COLO668 (cell line): ENCODE results near the gene ANKFN1.

Source experiments
- DNase-seq: peaks from one replicate; lab custom pipeline; 2025; ENCODE audit not compliant: unreplicated experiment; lab: John Stamatoyannopoulos, UW

Gene ANKFN1

DNA sequence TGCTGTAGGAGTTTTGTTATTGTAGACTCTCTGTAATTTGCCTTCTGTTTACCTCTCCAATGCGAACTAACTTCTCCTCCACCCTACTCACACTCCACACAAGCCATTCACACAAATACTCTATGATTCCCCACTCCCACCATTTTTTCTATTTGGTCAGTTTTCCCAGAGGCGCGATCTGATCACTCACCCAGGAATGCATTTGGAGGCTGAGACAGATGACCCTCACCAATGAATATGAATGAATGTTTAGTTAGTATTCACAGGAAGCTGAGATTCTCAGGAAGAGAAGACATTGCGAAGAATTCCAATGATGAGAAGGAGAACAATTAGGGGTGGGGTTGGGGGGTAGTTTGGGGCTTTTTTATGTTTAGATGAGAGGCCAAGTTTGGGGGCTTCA, 10.5 kb upstream of the ANKFN1 start:
- DNase-seq, result no peak

DNA sequence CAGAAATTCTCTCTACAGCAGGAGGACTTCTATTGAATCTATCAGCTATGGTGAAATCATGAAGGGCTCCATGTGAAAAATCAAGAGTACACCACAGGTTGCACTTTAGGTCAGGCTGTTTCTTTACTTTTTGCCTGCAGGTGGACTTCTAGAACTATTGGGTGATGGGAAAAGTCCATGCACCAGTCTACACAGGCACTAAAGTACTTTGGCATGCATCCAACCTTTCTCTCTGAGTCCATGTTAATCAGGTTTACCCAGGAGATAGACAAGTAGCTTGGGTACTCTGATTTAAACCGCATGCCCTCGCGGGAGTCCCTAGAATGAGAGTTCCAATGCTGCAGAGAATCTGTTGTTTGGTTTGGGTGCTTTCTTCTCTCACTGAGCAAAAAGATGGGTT, 9.1 kb upstream of the ANKFN1 start:
- DNase-seq, result no peak

DNA sequence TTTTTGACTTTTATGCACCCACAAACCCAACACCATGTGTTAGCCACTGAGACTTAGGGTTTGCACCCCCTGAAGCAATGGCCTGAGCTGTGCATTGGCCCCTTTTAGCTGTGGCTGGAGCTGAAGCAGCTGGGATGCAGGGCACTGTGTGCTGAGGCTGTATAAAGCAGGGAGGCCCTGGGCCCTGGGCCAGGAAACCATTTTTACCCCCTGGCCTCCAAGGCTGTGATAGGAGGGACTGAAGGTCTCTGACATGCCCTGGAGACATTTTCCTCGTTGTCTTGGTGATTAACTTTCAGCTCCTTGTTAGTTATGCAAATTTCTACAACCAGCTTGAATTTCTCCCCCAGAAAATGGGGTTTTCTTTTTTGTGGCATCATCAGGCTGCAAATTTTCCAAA, 6.7 kb upstream of the ANKFN1 start:
- DNase-seq, result no peak

DNA sequence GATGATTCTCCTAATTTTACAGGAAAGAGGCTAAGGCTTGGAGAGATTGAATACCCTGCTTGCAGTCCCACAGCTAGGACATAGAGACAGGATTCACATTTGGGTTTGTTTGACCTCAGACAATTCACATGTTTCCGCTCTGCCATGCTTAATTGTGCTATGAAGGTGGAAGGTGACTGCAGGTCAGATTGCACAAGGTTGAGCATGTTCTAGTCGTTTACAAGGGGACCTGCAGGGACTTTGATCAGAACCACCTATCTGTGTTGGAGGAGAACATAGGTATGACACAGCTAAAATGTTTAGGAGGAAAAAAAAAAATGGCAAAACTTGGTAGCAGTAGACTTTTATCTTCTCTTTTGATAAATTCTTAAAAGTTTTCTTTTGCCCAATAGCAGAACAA, 4.9 kb upstream of the ANKFN1 start:
- no peak for DNase-seq

DNA sequence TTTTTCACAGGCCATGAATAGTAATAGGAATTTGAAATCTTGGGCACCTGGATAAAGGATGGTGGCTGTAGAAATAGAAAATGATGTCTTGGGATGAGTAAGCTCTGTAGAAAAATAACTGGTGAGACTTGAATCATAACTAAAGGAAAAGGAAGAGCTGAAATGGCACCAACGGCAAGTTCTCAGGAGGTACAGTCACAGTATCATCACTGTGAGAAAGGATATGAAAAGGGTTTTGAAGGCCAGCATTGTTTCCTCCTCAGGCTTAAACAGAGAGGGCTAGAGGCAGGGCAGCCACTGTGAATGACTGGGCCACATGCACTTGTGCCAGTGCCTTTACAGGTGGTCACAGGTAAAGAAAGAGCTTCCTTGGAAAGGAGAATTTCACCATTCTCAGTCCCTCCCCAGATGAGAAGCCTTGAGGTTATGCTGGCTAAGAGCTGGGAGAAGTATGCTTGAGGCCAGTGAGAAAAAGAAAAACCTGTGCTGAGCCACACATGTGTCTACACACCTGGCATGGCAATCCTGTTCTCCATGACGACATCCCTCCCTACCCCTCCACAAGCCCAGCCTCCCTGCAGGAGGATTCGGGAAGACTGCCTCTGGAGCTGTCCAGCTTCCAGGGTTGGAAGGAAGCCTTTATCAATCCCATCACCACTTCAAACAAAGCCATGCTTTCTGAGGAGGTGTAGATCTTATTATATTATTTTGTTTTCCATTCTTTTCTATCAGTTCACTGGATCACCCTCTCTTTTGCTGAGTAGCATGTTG, 3.8 kb upstream of the ANKFN1 start:
- no peak for DNase-seq

DNA sequence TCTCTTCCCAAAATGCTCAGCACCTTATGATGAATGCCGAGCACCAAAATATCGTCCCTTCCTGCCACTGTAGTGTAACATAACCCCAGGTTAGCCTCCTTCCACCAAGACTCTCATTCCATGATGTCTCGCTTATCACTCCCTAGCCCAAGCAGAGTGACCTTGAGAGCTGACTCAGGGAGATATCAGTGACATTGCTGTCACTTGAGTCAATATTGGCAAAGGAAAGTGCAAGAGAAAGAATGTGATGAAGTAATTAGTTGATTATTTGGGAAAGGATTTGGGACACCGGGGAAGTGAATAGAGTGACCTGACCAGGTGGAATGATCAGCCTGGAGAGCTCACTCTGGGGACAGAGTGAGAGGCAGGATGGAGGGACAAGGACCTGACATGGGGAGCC, 2.6 kb upstream of the ANKFN1 start:
- no peak for DNase-seq

DNA sequence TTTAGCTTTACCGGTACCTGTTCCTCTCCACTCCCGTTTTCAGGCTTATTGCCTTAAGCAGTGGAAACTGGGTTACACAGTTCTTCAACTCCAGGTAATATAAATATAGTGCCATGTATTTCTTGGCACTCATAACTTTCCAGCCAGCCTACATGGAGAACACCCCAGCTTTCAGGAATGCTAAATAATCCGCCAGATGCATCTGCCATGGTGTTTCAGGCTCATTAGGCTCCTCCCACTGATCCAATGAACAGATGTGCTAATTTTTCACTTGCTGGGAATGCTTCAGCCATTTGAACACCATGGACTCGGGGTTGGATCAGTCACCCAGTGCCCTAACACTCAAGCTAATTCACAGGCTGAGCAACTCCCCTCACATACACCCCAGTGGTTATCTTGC, 4.6 kb downstream of the ANKFN1 start:
- DNase-seq, result no peak

DNA sequence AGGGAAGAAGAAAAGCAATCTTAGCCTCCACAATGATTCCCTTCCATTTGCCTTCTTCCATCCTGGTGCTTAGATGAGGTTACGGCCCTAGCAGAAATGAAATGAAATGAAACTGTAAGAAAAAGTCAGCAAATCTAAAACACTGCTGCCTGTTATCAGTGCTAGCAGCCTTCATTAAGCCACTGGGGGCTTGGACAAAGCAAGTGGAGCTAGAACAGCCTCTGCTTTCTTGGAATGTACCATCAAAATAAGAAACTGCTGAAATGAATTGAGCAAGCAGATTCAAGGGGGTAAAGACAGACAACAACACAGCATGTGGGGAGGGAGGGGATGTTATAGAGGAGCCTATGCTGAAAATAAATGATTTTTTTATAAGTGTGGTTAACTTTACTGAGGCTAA, 5.1 kb downstream of the ANKFN1 start:
- no peak for DNase-seq

DNA sequence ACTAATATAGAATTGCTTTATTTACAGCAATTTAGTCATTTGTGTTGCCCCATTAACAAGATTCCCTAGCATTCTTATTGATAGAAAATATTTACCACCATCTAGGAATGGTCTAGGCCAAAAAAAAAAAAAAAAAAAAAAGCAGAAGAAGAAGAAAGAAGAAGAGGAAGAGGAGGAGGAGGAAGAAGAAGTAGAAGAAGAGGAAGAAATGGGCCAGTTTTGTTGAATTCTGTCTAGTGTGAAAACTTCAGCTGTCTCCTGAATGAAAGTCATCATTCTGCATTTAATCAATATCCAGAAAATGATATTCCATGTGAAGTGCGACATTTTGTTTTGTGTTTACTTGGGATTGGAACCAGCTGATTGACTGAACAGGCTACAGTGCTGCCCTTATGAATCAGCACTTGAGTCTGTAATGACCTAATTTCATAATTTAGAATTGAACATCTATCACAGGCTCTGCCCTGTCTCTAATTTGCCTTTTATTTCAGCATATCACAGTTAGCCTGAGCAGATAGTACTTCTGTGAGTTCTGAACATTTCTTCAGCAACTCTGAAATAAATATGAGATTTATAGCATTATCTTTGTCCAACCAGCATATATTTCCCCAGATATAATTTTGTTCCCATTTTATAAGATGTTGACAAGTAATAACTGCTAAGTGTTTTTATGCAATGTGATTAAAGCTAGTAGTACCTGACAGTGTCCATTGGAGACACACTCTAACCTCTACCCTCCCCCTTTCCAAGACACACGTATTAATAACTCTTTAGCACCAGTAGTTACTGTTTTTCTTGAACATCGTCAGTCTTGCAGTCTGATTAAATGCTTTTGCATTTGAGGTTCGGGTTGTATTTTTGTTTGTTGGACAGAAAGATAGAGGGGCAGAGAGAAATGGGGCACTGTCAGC, 5.9 kb downstream of the ANKFN1 start:
- DNase-seq, result no peak

DNA sequence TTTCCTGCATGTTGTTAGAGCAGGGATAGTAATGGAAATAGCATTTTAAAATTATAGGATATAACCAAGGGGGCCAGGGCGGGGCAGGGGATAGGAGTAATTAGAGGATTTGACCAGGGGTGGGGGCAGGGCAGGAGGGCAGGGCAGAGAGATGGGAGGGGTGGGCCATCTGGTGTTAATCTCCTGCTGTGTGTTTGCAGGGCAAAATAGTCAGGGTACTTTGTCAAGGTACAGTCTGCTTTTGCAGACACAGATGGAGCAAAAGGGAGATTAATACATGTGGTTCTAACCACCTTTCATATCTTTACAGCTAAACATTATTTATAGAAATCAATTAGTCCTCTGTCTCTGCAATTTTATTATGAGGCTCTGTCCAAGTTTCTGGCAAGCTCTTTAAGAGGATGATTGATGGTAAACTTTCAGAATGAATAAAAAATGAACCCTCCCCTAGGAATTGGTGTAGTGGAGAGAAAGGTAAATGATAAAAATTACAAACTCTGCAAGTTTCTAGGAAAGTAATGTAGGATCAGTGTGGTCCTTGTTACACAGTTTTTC, 6.6 kb downstream of the ANKFN1 start:
- no peak for DNase-seq

DNA sequence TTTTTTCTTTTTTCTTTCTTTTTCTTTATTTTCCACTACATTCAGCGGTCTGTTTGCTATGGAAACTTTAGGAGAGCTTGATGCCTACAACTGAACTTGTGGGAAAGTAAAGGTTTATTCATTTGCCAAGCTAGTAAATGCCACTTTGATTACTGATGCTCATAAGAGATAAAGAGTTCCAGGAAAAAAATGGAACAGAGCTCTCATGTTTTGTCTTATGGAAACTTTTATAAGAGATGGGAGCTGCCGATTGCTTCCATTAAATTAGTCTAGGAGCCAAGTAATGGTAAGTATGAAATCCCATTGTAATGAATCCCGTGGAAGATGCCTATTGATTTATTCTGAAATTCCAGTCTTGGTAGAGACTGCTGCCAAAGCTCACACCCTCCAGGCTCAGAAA, 7.1 kb downstream of the ANKFN1 start:
- DNase-seq, result no peak

DNA sequence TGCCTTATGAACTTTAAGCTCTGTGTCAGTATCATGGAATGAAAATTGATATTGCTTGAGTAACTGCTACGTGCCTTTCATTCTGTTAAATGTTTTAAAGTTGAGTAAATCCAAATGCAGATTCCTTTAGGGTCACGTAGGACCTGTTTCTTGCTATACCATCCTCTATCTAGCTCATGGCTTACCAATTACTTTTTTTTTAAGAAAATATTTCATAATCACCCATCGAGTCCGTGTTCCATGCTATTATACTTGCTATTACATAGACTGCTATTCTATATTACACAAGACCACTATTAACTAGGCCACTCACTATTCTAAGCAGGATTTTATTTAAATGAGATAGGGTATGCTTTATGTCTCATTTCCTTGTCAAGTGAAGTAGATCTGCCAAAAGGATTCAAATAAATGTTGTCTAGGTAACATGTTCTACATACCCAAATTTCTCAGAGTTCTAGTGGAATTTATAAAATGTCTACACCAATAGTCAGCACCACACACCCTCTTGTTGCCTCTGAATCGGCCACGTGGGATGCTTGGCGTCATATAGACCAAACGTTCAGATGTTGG, 11.9 kb downstream of the ANKFN1 start:
- no peak for DNase-seq

DNA sequence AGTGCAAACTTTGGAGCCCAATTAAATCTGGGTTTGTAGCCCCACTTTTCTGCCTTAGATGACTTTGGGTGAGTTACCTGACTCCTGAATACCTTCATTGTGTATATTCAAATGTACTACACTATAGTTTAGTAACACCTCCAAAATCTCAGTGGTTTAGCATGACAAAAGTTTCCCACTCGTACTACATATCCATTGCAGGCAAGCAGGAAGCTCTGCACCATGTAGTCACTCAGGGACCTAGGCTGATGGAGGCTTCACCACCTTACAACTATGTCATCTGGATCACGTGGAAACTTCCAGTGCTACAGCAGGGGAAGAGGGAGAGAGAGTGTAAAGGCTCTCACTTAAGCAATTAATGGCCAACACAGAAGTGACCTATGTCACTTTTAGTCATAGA, 14.2 kb downstream of the ANKFN1 start:
- DNase-seq, result no peak

DNA sequence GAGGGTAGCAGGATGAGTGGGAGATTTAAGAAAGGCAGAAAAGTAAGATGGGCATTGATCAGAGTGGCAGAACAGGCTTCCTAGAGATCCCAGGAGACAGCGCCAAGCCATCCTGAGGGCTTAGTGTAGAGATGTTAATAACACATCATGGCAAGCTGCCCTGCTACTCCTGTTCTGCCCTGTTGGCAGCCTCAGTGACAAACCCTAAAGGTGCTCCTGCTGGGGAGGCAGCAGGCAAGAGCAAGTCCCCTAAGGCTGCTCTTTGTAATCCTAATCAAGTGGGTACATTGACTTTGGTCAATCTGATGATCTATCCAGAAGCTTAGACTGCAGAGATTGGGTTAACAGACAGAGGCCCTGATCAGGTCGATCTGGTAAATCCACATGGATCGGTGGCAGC, 16.3 kb downstream of the ANKFN1 start:
- DNase-seq, result no peak

DNA sequence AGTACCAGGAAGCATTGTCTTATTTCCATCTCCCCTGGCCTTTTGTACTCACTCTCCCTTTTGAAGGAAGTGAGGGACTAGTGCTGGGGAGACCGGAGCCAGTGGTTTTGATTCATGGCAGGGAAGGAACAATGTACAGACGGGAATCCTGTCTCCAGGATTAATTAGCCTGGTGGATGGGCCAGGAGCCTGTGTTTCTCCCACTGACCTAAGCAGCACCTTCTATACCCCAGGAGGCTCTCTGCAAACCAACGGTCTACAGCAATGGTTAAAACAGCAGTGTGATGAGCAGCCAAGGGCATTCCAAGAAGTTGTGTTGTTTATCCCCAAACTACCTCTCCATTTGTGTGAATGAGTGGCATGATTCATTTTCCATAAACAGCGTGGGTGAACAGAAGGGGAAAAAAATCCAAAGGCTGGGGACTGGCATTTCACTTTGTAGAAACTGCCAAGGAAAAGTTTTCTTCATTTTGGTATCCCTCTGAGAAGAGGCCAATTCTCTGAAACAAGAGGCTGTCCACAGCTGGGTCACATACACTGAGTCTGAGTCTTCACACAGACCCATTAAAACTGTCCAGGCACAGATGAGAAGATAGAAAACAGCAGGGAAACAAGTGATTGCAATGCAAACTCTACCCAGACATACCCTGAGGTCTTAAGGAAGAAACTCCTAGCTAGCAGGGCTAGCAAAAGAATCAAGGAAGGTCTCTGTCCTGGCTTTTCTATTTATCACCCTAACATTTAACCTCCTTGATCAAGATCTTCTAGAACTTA, 18.1 kb downstream of the ANKFN1 start:
- DNase-seq, result no peak

DNA sequence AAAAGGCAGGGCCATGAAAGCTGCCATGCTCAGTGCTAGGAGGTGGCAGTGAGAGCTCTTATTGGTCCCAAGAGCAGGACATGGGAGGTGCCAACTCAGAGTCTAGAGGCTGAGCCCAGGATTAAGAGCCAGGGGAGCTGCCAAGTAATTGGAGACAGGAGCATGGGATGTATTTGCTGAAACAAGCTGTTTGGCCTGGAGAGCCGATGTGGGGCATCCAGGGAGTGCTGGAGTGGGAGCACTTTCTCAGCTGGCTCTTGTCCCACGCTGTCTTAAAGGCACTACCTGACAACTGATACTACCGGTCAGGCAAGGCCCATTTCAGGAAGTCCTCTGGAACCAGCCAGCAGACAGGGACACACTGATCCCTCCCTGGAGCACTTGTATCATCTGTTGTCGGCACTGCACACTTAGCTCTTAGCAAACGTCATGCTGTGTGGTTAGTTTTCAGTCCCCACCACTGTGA, 19.3 kb downstream of the ANKFN1 start:
- DNase-seq, result no peak

DNA sequence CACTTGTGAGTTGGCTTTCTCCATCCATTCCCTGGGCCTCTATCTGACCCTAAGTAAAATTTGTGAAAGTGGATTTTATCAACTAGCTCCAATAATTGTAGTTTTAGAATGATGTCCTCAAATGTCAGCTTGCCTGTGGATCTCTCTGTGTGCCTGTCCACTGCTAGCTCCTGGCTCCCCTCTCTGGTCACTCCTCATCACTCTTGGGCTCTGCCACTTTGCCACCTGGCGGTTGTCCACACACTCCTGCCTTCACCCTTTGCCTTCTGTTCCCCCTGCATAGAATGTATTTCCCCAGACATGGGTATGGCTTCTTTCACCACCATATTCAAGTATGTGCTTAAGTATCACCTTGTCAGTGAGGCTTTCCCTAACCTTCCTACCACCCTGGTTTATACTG, 19.8 kb downstream of the ANKFN1 start:
- no peak for DNase-seq

DNA sequence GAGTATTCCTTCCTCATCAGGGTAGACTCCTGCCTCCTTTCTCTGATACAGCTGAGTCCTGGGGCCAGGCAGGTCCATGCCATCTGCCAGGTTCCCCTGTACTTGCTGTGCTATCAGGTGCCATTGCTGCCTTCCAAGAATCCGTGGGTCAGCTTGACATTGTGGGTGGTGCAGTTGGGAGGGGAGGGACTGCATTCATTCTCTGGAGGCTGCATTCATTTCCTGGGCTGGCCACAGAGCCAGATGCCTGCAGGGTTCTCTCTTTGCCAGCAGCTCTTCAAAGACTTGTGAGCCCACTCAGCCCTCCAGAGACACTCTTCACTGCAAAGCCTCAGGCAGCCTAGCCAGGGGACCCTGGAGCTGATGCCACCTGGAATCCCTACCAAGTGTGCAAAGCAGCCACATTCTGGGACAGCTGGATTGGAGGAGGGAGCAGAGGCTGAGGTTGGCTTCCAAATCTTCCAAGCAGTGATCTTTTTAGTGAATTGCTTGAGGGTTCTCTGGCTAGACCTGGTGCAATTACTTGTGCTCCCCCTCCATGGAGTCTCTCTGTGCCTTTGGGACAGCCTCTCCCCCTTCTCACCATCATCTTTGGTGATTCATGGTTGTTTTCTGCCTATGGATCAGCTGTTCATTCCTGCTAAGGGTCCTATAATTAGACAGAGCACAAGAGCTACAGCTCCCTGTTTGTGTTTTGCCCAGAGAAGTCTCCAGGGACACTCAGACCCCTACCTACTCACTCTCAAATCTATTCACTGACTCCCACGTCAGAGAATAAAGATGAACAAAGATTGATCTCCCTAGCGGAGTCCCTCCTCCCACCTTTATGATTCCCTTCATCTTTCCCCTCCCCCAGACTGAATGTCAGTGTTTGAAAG, 20.9 kb downstream of the ANKFN1 start:
- DNase-seq, result no peak

DNA sequence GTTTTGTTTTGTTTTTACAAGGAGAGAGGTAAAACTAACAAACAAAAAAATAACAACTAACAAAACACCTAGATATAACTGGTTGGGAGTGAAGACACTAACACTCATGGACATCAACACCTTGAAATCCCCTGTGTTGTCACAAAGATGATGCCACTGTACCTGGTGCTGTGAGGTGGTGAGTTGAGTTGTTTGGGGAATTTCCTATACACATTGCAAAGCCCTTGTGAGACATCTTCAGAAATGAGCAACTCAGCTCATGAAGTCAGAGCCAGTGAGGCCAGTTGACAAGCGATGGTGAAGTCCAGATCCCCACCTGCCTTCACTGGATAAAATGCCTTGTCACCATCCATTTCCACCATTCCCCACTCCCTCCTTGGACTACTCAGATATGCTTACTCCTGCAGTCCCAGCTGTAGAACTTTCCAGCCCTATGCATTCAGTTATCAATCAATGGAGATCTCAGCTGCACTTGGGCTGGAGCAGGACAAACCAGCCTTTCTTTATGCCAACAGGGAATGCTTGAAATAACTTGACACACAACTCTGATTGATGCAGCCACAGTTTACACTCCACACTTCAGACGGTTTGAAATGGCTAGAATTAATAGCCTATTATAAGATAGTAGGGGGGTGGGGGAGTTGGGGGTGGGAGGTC, 22.2 kb downstream of the ANKFN1 start:
- DNase-seq, result no peak
